ENCODE measurements around the gene PLCD3.

- no peak for TF ChIP-seq CTCF (IDR thresholded peaks at IDR 0.05)
- no peak for TF ChIP-seq POLR2A (IDR thresholded peaks at IDR 0.05)
- TF ChIP-seq EP300 (IDR thresholded peaks at IDR 0.05): no peak
- TF ChIP-seq POLR2AphosphoS5 (IDR thresholded peaks at IDR 0.05): no peak
Measured at GRCh38 chr17:45116434-45117016, 15.8 kb downstream of the PLCD3 start.

All from suprapubic skin (tissue), 4 donors.